Activated naive CD4-positive, alpha-beta T cell treated with anti-CD3 and anti-CD28 coated beads, Interleukin-2, amount 10 ng/mL, durations not matched to agents 7 days and 5 days (primary cell): Measurements from ENCODE around the gene SFRP2.

ENCODE experiments used
- CTCF ChIA-PET: fragments of 350-600 bp; sonication (Branson Sonifier 250); formaldehyde crosslinking; loops from one replicate; lab custom pipeline; 2021; ENCODE audit warnings: antibody characterized with exemption; lab: Charles Lee
- DNase-seq: peaks from one replicate; pipeline ENCODE4 v3.0.0-alpha.2; 2020
- H3K27ac Mint-ChIP-seq: one replicate; pipeline ENCODE4 v1.8.0; 2021; ENCODE audit warnings: mild to moderate bottlenecking, moderate library complexity, mixed read lengths
- H3K27me3 Mint-ChIP-seq: one replicate; pipeline ENCODE4 v1.8.0; 2021; ENCODE audit warnings: mild to moderate bottlenecking, mixed read lengths
- H3K36me3 Mint-ChIP-seq: one replicate; pipeline ENCODE4 v1.8.0; 2021; ENCODE audit warnings: mixed read lengths
- H3K4me1 Mint-ChIP-seq: one replicate; pipeline ENCODE4 v1.8.0; 2021; ENCODE audit warnings: mixed read lengths
- H3K4me3 Mint-ChIP-seq: one replicate; pipeline ENCODE4 v1.8.0; 2021; ENCODE audit warnings: mild to moderate bottlenecking, moderate library complexity, mixed read lengths
- H3K9me3 Mint-ChIP-seq: one replicate; pipeline ENCODE4 v1.8.0; 2021; ENCODE audit warnings: mixed read lengths

Gene SFRP2

GRCh38 chr4:153776601-153777000 is 12.3 kb downstream of the SFRP2 start:
- Mint-ChIP-seq H3K4me1 (no peaks in the 10 kb centered on the region), H3K4me3 (no peak overlapping the region), H3K36me3 (no peaks in the 10 kb centered on the region), H3K27ac (no peak overlapping the region), H3K9me3 (no peaks in the 10 kb centered on the region), H3K27me3 (peaks cover 33% of the 10 kb centered on the region)
- DNase-seq = no peak
- CTCF ChIA-PET = interaction anchor here (1.0 kb wide), 1 partner anchor 9 kb away, joined by 4 read pairs; no protein-coding TSS in a partner anchor

GRCh38 chr4:153773236-153773690 is 15.6 kb downstream of the SFRP2 start:
- no peaks in the 10 kb centered on the region for H3K9me3 Mint-ChIP-seq
- no peaks in the 10 kb centered on the region for H3K36me3 Mint-ChIP-seq
- CTCF ChIA-PET = no interaction called here
- no peak overlapping the region for H3K27ac Mint-ChIP-seq
- H3K4me3 Mint-ChIP-seq = no peak overlapping the region
- peaks cover 20% of the 10 kb centered on the region for H3K27me3 Mint-ChIP-seq
- no peaks in the 10 kb centered on the region for H3K4me1 Mint-ChIP-seq
- DNase-seq = no peak

GRCh38 chr4:153771046-153771445 is 17.8 kb downstream of the SFRP2 start:
- Mint-ChIP-seq H3K4me3 (no peak overlapping the region), H3K36me3 (no peaks in the 10 kb centered on the region), H3K4me1 (no peaks in the 10 kb centered on the region), H3K27ac (no peak overlapping the region), H3K27me3 (peaks cover 11% of the 10 kb centered on the region), H3K9me3 (no peaks in the 10 kb centered on the region)
- CTCF ChIA-PET = no interaction called here
- DNase-seq = no peak

- H3K27me3 Mint-ChIP-seq = peaks cover 10% of the 10 kb centered on the region
Observed at GRCh38 chr4:153766758-153767157, 22.1 kb downstream of the SFRP2 start.

GRCh38 chr4:153765894-153766293 is 23.0 kb downstream of the SFRP2 start:
- H3K4me3 Mint-ChIP-seq = no peak overlapping the region
- peaks cover 13% of the 10 kb centered on the region for H3K27me3 Mint-ChIP-seq
- H3K9me3 Mint-ChIP-seq = no peaks in the 10 kb centered on the region
- CTCF ChIA-PET = no interaction called here
- H3K4me1 Mint-ChIP-seq = no peaks in the 10 kb centered on the region
- no peak for DNase-seq
- H3K36me3 Mint-ChIP-seq = no peaks in the 10 kb centered on the region
- no peak overlapping the region for H3K27ac Mint-ChIP-seq

More at GRCh38 chr4:153766758-153767157, 22.1 kb downstream of the SFRP2 start:
- Mint-ChIP-seq H3K4me1 (no peaks in the 10 kb centered on the region), H3K4me3 (no peak overlapping the region), H3K36me3 (no peaks in the 10 kb centered on the region), H3K27ac (no peak overlapping the region), H3K9me3 (no peaks in the 10 kb centered on the region)
- no peak for DNase-seq
- CTCF ChIA-PET = no interaction called here

GRCh38 chr4:153764601-153765368 is 24.1 kb downstream of the SFRP2 start:
- Mint-ChIP-seq H3K27me3 (peaks cover 23% of the 10 kb centered on the region), H3K36me3 (no peaks in the 10 kb centered on the region), H3K27ac (no peak overlapping the region), H3K4me1 (no peaks in the 10 kb centered on the region), H3K9me3 (no peaks in the 10 kb centered on the region), H3K4me3 (no peak overlapping the region)
- CTCF ChIA-PET = interaction anchor here (1.1 to 2.4 kb wide), 2 partner anchors 116 to 120 kb away, joined by 4 to 11 read pairs; no protein-coding TSS in a partner anchor
- no peak for DNase-seq

- Mint-ChIP-seq H3K27ac (no peak overlapping the region), H3K36me3 (no peaks in the 10 kb centered on the region), H3K4me1 (peaks cover 4% of the 10 kb centered on the region), H3K27me3 (peaks cover 35% of the 10 kb centered on the region), H3K9me3 (no peaks in the 10 kb centered on the region), H3K4me3 (no peak overlapping the region)
- DNase-seq = peak; percentile 32
- CTCF ChIA-PET = interaction anchor here (0.8 to 2.4 kb wide), 3 partner anchors 13 to 119 kb away, joined by 3 to 11 read pairs (median 4); no protein-coding TSS in a partner anchor
Observed at GRCh38 chr4:153763404-153763803, 25.5 kb downstream of the SFRP2 start.

GRCh38 chr4:153759407-153760316 is 29.2 kb downstream of the SFRP2 start, which contains the start of gene RNF175:
Gene RNF175, minus strand, starts transcription at chr4:153760024. Its CDS starts 162 bp downstream, at chr4:153759862.
- Mint-ChIP-seq H3K9me3 (no peaks in the 10 kb centered on the region), H3K4me1 (peaks cover 13% of the 10 kb centered on the region), H3K27me3 (peaks cover 44% of the 10 kb centered on the region), H3K4me3 (peak within 1 kb of the TSS; percentile 51), H3K27ac (no peak within 1 kb of the TSS), H3K36me3 (no peaks in the 10 kb centered on the region)
- DNase-seq = peak; percentile 41
- CTCF ChIA-PET = no interaction called here

- Mint-ChIP-seq H3K9me3 (no peaks in the 10 kb centered on the region), H3K4me3 (peak overlapping the region; percentile 37), H3K4me1 (peaks cover 13% of the 10 kb centered on the region), H3K36me3 (no peaks in the 10 kb centered on the region), H3K27ac (no peak overlapping the region), H3K27me3 (peaks cover 44% of the 10 kb centered on the region)
- DNase-seq = no peak
- CTCF ChIA-PET = no interaction called here
Observed at GRCh38 chr4:153758688-153759406, 30.0 kb downstream of the SFRP2 start.

- Mint-ChIP-seq H3K36me3 (no peaks in the 10 kb centered on the region), H3K27me3 (peaks cover 40% of the 10 kb centered on the region), H3K4me3 (peak overlapping the region; percentile 37), H3K9me3 (no peaks in the 10 kb centered on the region), H3K27ac (no peak overlapping the region), H3K4me1 (peaks cover 13% of the 10 kb centered on the region)
- CTCF ChIA-PET = no interaction called here
- no peak for DNase-seq
Observed at GRCh38 chr4:153758136-153758535, 30.7 kb downstream of the SFRP2 start.

GRCh38 chr4:153757407-153757806 is 31.5 kb downstream of the SFRP2 start:
- no peak for DNase-seq
- Mint-ChIP-seq H3K9me3 (no peaks in the 10 kb centered on the region), H3K27ac (no peak overlapping the region), H3K36me3 (no peaks in the 10 kb centered on the region), H3K27me3 (peaks cover 40% of the 10 kb centered on the region), H3K4me3 (no peak overlapping the region), H3K4me1 (peaks cover 13% of the 10 kb centered on the region)
- CTCF ChIA-PET = interaction anchor here (1.1 kb wide), 1 partner anchor 51 kb away, joined by 4 read pairs; no protein-coding TSS in a partner anchor

GRCh38 chr4:153755186-153755585 is 33.7 kb downstream of the SFRP2 start:
- no peak overlapping the region for H3K27ac Mint-ChIP-seq
- H3K9me3 Mint-ChIP-seq = no peaks in the 10 kb centered on the region
- no peak for DNase-seq
- CTCF ChIA-PET = no interaction called here
- no peaks in the 10 kb centered on the region for H3K36me3 Mint-ChIP-seq
- H3K4me1 Mint-ChIP-seq = peaks cover 15% of the 10 kb centered on the region
- no peak overlapping the region for H3K4me3 Mint-ChIP-seq
- H3K27me3 Mint-ChIP-seq = peaks cover 28% of the 10 kb centered on the region

GRCh38 chr4:153750197-153750817 is 38.6 kb downstream of the SFRP2 start:
- Mint-ChIP-seq H3K27ac (no peak overlapping the region), H3K4me1 (peaks cover 10% of the 10 kb centered on the region), H3K27me3 (peaks cover 10% of the 10 kb centered on the region), H3K36me3 (no peaks in the 10 kb centered on the region), H3K9me3 (no peaks in the 10 kb centered on the region), H3K4me3 (no peak overlapping the region)
- CTCF ChIA-PET = interaction anchor here (0.6 to 5.5 kb wide), 31 partner anchors 8 to 607 kb away, joined by 3 to 70 read pairs (median 4); partner anchors contain the start of genes MND1 and TMEM131L
- peak; percentile 80 for DNase-seq
